Liver (tissue), 9 donors: ENCODE results near the gene KAT7. TPM values are rescaled to one million over a fixed set of nuclear protein-coding genes. Genes with fewer than 3 reads are reported as not detected.

Experiments
- DNase-seq: peaks from one replicate; pipeline ENCODE4 v3.0.0-alpha.2; 2017; ENCODE audit warnings: low spot score
- H3K27ac ChIP-seq, 2 donors: one replicate each; pipeline ENCODE4 v1.7.0; 2013; ENCODE audit warnings: inconsistent platforms in 2 of 2, low read length in 2 of 2, control low read depth in 1 of 2, low read depth in 1 of 2, mild to moderate bottlenecking in 1 of 2
- H3K27me3 ChIP-seq, 4 donors: one replicate each; pipeline versions ENCODE4 v1.6.1 to v1.7.0; 2013; ENCODE audit warnings: low read length in 3 of 4, inconsistent platforms in 1 of 4, mild to moderate bottlenecking in 1 of 4, moderate library complexity in 1 of 4; ENCODE audit not compliant: control insufficient read depth in 4 of 4, insufficient read depth in 4 of 4
- H3K36me3 ChIP-seq, 4 donors: one replicate each; pipeline versions ENCODE4 v1.6.1 to v1.7.0; 2013; ENCODE audit warnings: low read length in 3 of 4, mild to moderate bottlenecking in 3 of 4, low read depth in 1 of 4, moderate library complexity in 1 of 4; ENCODE audit not compliant: control insufficient read depth in 4 of 4, insufficient read depth in 3 of 4
- H3K4me1 ChIP-seq, 4 donors: one replicate each; pipeline versions ENCODE4 v1.6.1 to v1.7.0; 2013; ENCODE audit warnings: low read length in 3 of 4, mild to moderate bottlenecking in 3 of 4, moderate library complexity in 1 of 4; ENCODE audit not compliant: control insufficient read depth in 4 of 4, insufficient read depth in 4 of 4
- H3K4me3 ChIP-seq, 3 donors: one replicate each; pipeline versions ENCODE4 v1.6.1 to v1.7.0; 2013; ENCODE audit warnings: low read length in 3 of 3, control low read depth in 1 of 3, low read depth in 1 of 3, mild to moderate bottlenecking in 1 of 3
- H3K9ac ChIP-seq, 2 donors: one replicate each; pipeline ENCODE4 v1.7.0; 2013; ENCODE audit warnings: low read length in 2 of 2, mild to moderate bottlenecking in 2 of 2, moderate library complexity in 2 of 2, control low read depth in 1 of 2, low read depth in 1 of 2
- H3K9me3 ChIP-seq, 4 donors: one replicate each; pipeline versions ENCODE4 v1.6.1 to v1.7.0; 2013; ENCODE audit warnings: low read length in 3 of 4; ENCODE audit not compliant: control insufficient read depth in 4 of 4
- ATF3 ChIP-seq: IDR thresholded peaks from 2 replicates; pipeline ENCODE4 v1.6.1; 2016; ENCODE audit warnings: antibody characterized with exemption
- CTCF ChIP-seq: fragments of 150-350 bp; IDR thresholded peaks from 2 replicates; pipeline ENCODE4 v1.5.1; 2017; ENCODE audit warnings: improper control_type of control experiment, low read depth, low read length; ENCODE audit not compliant: missing input control
- EGR1 ChIP-seq, 2 donors: IDR thresholded peaks; 2 replicates each; pipeline ENCODE4 v1.6.1; 2016 to 2018; ENCODE audit warnings: antibody characterized with exemption in 2 of 2, low read depth in 2 of 2
- FOXA1 ChIP-seq: IDR thresholded peaks from 2 replicates; pipeline ENCODE4 v1.6.1; 2016; ENCODE audit warnings: antibody characterized with exemption
- GABPA ChIP-seq, 2 donors: IDR thresholded peaks in 1 of 2; conservative IDR thresholded peaks in 1 of 2; 2 replicates each; pipeline ENCODE4 v1.6.1; 2016; ENCODE audit warnings: antibody characterized with exemption in 2 of 2, mild to moderate bottlenecking in 1 of 2, moderate library complexity in 1 of 2
- MAX ChIP-seq: IDR thresholded peaks from 2 replicates; pipeline ENCODE4 v1.6.1; 2016; ENCODE audit warnings: antibody characterized with exemption
- NR2F2 ChIP-seq: IDR thresholded peaks from 2 replicates; pipeline ENCODE4 v1.6.1; 2016; ENCODE audit warnings: antibody characterized with exemption
- RAD21 ChIP-seq, 2 donors: IDR thresholded peaks; 2 replicates each; pipeline ENCODE4 v1.6.1; 2016; ENCODE audit warnings: antibody characterized with exemption in 2 of 2, mild to moderate bottlenecking in 2 of 2
- REST ChIP-seq: IDR thresholded peaks from 2 replicates; pipeline ENCODE4 v1.6.1; 2016; ENCODE audit warnings: antibody characterized with exemption, mild to moderate bottlenecking
- RXRA ChIP-seq, 2 donors: IDR thresholded peaks; 2 replicates each; pipeline ENCODE4 v1.6.1; 2017 to 2018; ENCODE audit warnings: antibody characterized with exemption in 2 of 2, mild to moderate bottlenecking in 1 of 2
- WGBS: extraction: QIAGEN DNeasy Blood & Tissue Kit; methylation state at CpG from one replicate; pipeline ENCODE4 v1.1.7; 2013; 5-methylcytosine and 5-hydroxymethylcytosine counted together
- polyA plus RNA-seq, 2 donors: library from polyadenylated mRNA; stranded (reverse) in 1 of 2; unstranded in 1 of 2; fragments of 200-250 nt in 1 of 2; fragments of >200 nt in 1 of 2; fragmentation: Nextera tagmentation in 1 of 2; extraction: Ambion mirVana in 1 of 2; gene quantifications; one replicate each; pipeline versions ENCODE4 v1.2.1 to v1.2.3, GENCODE V29; 2013 to 2015
- total RNA-seq, 2 donors: library from RNA; depleted of rRNA; stranded (reverse); fragments of >200 nt; gene quantifications; one replicate each; pipeline ENCODE4 v1.2.3, GENCODE V29; 2014
- donor health status: healthy.
- donor health status: healthy.
- donor health status: healthy.
- donor health status: healthy.
- donor health status: healthy.

The KAT7 gene
- total and polyA plus RNA-seq, 4 donors: 6.1 to 24.2 (median 12.6) TPM

GRCh38 chr17:49878931-49879904 is 90.7 kb downstream of the KAT7 start (continued):
- TF ChIP-seq REST (no peak), ATF3 (no peak), RXRA (IDR thresholded peaks at IDR 0.05) (no peak)

- H3K27me3 ChIP-seq: peaks cover 0 to 6% (median 0%) of the 10 kb centered on the region in 4 donors
- TF ChIP-seq EGR1 (IDR thresholded peaks at IDR 0.05; ENCODE audit: low read depth in 2 of 2) (no peak), CTCF (peak; percentile 96), RAD21 (IDR thresholded peaks at IDR 0.05) (peak; percentile 74 to 81)
- DNase-seq: peak; percentile 72
- no peak overlapping the region for H3K9ac ChIP-seq
- peaks cover 0 to 7% (median 4%) of the 10 kb centered on the region in 4 donors for H3K4me1 ChIP-seq
- WGBS: 5% methylated on average over 41 of the region's 41 CpGs
- no peak overlapping the region for H3K27ac ChIP-seq
- H3K4me3 ChIP-seq: no peak overlapping the region
- no peaks in the 10 kb centered on the region for H3K9me3 ChIP-seq
- no peaks in the 10 kb centered on the region for H3K36me3 ChIP-seq
Observed at GRCh38 chr17:49880291-49881053, 92.0 kb downstream of the KAT7 start.

GRCh38 chr17:49881054-49881402 is 92.5 kb downstream of the KAT7 start:
- no peak overlapping the region for H3K9ac ChIP-seq
- no peaks in the 10 kb centered on the region for H3K9me3 ChIP-seq
- no peak overlapping the region for H3K4me3 ChIP-seq
- H3K27ac ChIP-seq: no peak overlapping the region
- no peaks in the 10 kb centered on the region for H3K36me3 ChIP-seq
- H3K4me1 ChIP-seq: peaks cover 0 to 7% (median 4%) of the 10 kb centered on the region in 4 donors
- WGBS: 28% methylated on average over 5 of the region's 5 CpGs
- TF ChIP-seq GABPA (IDR thresholded peaks at IDR 0.05 in 1 of 2, conservative IDR thresholded peaks at IDR 0.05 in 1 of 2) (no peak), REST (no peak), MAX (no peak), NR2F2 (no peak), FOXA1 (no peak)
- peaks cover 0 to 6% (median 0%) of the 10 kb centered on the region in 4 donors for H3K27me3 ChIP-seq
- DNase-seq: no peak
